ENCODE measurements around the gene WAC. TPM values are rescaled to one million over a fixed set of nuclear protein-coding genes. Genes with fewer than 3 reads are reported as not detected.
A peak's percentile ranks its signal among the peaks of the same experiment; 100 is the strongest.
"Not testable (repeated sequence)": the region's sequence is repeated elsewhere in the genome, so short reads cannot be mapped to it uniquely, and the experiment has no call there.

WAC gene
- total RNA-seq, 1 donor from 2014 or later: 120 TPM

DNA sequence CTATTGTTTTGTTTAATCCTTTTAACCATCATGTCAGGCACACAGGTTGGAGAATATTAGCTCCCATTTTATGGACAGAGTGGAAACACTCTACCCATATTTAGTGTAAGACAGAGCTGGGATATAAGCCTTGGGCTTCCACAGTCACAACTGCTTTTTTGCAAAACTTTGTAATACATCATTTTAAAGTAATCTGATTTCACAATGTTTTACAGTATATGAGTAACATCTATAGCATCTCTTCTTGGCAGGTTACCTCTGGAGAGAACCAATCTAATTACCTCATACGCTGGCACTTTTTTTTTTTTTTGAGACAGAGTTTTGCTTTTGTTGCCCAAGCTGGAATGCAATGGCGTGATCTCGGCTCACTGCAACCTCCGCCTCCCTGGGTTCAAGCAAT lies 12.1 kb upstream of the WAC start:
- intact Hi-C loops (cut with micrococcal nuclease); ATAC-seq; DNase-seq: not testable (repeated sequence)

DNA sequence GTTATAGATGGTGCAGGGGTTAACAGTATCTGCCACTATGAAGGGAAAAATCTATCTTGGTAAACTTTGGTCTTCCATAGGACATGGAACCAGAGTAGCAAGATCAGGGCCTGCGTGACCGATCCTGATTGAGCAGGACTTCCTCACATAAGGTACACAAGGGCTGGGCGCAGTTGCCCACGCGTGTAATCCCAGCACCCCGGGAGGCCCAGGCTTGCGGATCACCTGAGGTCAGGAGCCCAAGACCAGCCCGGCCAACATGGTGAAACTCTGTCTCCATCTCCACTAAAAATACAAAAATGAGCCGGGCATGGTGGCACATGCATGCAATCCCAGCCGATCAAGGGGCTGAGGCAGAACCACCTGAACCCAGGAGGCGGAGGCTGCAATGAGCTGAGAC lies 11.0 kb upstream of the WAC start:
- DNase-seq; ATAC-seq; intact Hi-C loops (cut with micrococcal nuclease): not testable (repeated sequence)

DNA sequence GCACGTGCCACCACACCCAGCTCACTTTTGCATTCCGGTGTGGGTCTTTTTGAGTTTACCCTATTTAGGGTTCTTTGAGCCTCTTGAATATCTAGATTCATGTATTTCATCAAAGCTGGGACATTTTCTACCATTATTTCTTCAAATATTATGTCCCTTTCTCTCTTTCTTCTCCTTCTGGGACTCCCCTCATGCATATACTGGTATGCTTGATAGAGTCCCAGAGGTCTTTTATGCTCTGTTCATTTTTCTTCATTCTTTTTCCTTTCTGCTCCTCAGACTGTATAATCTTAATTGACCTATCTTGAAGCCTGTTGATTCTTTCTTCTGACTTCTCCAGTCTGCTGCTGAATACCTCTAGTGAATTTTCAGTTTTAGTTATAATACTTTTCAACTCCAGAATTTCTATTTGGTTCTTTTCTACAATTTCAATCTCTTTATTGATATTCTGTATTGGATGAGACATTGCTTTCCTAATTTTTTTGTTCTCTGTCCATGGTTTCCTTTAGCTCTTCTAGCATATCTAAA lies 9.1 kb upstream of the WAC start:
- intact Hi-C loops (cut with micrococcal nuclease): no loop called here
- ATAC-seq (no peak), DNase-seq (no peak)

DNA sequence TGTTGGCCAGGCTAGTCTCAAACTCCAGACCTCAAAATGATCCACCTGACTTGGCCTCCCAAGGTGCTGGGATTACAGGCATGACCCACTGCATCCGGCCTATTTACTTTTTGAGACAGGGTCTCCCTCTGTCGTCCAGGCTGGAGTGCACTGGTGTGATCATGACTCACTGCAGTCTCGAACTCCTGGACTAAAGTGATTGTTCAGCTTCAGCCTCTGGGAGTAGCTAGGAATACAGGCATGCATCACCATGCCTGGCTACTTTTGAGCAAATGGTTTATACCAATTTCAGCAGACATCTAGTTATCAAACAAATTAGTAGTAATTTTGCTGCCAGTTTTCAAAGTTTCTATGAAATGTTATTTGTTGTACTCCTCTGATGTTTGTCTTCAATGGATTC lies 2.2 kb upstream of the WAC start:
- ATAC-seq: no peak
- intact Hi-C loops (cut with micrococcal nuclease): no loop called here
- DNase-seq: no peak

DNA sequence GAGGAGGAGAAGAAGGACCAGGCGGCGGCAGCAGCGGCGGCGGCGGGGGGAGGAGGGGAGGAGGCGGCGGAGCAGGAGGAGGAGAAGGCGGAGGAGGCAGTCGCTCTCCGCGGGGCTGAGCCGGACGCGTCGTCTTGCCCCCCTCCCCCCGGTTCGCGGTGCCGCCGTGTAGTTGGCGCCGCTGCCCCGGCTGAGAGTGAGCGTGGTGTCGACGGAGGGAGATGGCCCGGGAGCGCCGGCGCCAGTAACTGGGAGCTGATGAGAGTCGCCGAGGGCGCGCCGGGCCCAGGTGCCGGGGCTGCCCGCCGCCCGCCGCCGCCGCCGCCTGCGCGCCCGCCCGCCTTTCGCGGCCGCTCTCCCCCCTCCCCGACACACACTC lies 257 bp downstream of the WAC start:
- intact Hi-C loops (cut with micrococcal nuclease): no loop called here
- no peak for DNase-seq
- ATAC-seq: no peak

DNA sequence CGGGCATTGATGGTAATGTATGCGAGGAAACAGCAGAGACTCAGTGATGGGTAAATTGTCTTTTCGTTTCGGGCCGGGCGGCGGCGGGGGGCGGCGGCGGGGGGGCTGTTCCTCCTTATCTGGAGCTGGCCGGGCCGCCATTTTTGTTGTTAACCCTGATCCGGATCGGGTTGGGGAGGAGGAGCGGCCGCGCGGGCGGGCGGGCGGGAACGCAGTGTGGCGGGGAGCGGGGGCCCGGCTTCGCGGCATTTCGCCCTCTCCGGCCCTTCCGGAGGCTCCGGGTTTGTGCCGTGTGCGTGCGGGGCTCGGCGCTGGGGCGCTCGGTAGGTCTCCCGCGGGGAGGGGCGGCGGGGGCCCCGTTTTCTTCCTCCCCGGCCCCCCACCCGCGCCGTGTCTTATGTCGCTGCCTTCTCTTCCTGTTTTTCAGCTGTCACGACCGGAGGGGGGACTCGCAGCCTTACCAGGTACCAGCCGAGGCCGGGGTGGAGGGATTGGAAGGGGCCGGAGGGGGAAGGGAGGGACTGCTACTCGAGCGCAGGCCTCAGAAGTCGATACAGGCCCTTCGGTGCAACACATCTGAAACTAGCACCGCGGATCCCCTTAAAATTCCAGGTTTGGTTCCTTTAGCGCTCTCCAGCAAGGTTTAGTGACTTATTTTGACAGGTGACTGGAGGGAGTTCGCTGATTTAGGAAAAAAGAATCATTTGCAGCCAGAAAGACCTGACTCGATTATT lies 820 bp downstream of the WAC start:
- intact Hi-C loops (cut with micrococcal nuclease): no loop called here
- ATAC-seq (peak; percentile 14), DNase-seq (peak; percentile 81)

DNA sequence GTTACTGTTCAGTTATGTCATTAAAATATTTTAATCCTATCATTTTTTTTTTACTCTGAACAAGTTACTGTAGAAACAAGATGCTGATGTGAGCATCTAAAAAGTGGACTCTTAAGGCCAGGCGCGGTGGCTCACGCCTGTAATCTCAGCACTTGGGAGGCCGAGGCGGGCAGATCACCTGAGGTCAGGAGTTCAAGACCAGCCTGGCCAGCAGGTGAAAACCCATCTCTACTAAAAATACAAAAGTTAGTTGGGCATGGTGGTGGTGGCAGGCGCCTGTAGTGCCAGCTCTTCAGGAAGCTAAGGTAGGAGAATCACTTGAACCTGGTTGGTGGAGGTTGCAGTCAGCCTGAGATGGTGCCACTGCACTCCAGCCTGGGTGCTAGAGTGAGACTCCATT lies 2.9 kb downstream of the WAC start:
- intact Hi-C loops (cut with micrococcal nuclease): no loop called here
- no peak for ATAC-seq
- DNase-seq: no peak

DNA sequence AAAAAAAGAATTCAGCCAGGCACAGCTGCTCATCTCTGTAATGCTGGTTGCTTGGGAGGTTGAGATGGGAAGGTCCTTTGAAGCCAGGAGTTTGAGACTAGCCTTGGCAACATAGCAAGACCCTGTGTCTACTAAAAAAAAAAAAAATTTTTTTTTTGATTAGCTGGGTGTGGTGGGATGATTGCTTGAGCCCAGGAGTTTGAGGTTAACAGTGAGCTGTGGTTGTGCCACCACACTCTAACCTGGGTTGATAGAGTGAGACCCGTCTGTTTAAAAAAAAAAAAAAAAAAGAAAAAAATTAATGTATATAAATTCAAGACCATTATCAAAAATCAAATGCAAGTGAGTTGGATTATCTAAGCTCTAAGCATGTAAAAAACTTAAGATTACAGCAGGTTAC lies 5.7 kb downstream of the WAC start:
- intact Hi-C loops (cut with micrococcal nuclease): no loop called here
- DNase-seq (no peak), ATAC-seq (no peak)

DNA sequence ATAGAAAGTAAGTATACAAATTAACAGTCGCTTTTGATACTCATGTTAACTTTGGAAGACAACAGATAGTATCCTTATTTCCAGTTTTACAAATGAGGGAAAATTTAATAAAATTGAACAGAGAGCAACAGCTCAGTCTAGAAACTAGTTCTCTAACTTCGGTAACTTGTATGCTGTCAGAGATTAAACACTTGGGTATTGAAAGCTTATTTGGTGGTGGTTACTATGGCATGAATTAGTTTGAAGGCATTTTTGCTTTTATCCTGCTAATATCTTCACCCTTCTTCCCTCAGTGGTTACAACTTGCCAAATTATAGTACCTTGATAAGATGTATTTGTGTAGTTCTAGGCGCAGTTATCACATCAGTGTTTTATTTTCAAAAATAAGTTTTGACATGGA lies 7.2 kb downstream of the WAC start:
- intact Hi-C loops (cut with micrococcal nuclease): no loop called here
- ATAC-seq (no peak), DNase-seq (no peak)

DNA sequence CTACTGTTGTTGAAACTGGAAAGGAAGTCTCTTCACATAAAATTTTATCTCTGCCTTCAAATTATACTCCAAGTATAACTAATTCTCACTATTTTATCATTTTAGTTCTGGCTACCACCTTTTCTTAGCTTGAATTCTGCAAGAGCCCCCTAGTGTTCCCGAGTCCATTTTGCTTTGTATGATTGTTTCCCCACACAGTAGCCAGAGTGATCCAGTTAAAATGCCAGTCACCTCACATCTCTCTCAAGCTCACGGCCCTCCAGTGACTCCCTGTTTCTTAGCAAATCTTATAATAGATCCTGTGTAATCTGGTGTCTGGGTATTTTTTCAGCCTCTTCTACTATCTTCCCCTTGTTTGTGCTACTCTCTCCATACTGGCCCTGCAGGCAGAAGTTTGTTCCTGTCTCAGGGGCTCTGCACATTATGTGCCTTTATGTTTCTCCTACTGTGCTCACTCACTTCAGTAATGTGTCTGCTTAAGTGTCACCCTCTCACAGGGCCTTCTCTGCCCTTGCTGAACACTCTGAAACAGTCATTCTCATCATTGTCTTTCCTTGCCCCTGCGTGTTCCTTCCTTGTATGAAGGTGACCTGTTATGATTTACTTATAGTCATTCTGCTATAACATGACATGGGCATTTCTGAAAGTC lies 8.9 kb downstream of the WAC start:
- ATAC-seq (peak; percentile 47), DNase-seq (no peak)
- intact Hi-C loops (cut with micrococcal nuclease): no loop called here

DNA sequence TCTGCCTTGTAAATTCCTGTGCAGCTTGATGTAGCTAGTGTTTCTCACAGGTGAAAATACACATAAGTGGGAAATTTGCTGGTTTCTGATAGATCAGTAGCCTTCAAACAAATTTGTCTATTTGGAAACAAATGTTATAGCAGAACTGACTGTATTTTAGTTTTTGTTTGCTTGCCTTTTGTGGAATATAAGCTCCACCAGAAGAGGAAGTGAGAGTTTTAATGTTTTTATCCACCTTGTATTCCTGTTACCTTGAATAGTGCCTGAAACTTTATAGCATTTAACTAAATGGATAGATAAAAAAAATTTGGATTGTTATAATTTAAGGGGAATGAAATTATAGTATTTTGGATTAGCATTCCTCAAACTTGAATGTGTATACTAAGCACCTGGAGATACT lies 9.8 kb downstream of the WAC start:
- intact Hi-C loops (cut with micrococcal nuclease): no loop called here
- ATAC-seq (no peak), DNase-seq (no peak)

DNA sequence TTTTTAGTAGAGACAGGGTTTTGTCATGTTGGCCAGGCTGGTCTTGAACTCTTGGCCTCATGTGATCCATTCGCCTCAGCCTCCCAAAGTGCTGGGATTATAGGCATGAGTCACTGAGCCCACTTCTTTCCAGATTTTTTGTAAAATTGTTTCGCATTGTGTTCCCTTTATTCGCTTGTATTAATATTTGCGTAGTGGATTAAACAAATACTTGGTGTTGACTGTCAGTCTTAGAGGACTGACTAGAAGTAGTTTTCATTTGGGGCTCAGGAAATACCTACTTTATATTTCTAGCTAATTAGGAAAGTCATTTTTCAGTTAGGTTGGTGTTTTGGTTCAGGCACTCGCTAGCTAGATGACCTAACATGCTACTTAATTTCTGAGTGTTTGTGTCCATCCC lies 11.1 kb downstream of the WAC start:
- DNase-seq (no peak), ATAC-seq (no peak)
- intact Hi-C loops (cut with micrococcal nuclease): no loop called here

DNA sequence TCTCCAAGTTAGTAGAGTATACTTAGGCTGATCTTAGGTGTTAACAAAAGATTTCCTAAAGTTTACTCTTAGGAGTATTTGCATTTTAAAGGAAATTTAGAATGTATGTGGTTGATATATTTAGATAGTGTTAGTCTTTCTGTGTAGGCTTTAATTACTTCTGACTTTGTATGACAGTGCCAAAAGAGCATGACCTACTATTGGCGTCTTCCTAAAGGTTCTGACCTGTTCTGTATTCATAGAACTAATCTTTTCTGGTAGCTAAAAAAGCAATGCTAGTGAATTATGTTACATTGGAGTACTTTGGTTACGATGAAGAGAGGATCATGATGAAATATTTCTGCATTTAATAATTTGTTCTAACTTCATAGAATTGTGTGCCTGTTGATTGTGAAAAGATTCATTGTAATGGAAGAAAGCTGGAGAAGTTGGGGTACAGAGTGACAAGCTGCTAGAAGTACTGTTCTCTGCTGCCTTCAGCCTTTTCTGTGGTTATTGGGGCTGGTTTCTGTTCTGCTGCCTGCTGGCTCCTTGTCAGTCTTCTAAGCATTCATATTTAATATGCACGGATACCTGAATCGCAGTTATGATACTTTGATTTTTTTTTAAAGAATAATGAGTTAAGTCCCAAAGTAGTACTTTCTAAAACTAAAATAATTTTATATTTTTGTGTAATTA lies 13.2 kb downstream of the WAC start:
- ATAC-seq: peak; percentile 19
- no peak for DNase-seq
- intact Hi-C loops (cut with micrococcal nuclease): no loop called here

DNA sequence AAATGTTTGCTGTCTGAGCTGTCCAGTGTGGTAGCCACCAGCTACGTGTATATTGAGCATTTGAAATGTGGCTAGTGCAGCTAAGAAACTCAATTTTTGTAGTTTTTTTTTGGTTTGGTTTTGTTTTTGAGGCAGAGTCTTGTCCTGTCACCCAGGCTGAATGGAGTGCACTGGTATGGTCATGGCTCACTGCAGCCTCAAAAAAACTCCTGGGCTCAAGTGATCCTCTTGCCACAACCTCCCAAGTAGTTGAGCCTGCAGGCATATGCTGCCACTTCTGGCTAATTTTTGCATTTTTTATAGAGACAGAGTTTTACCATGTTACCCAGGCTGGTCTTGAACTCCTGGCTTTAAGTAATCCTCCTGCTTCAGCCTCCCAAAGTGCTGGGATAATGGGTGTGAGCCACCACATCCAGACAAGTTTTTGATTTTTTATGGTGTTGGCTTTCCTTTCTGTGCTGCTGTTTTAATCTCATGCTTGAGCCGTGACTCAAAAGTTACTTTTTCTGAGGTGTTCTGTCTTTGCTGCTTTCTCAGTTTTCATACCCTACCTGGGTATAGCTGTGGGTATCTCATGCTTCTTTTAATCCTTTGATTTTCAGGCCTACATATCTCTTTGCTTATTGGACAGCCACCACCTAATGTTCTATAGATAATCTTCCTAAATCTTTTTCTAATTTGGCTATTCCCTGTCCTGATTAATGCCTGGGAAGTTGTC lies 16.0 kb downstream of the WAC start:
- intact Hi-C loops (cut with micrococcal nuclease): no loop called here
- DNase-seq (no peak), ATAC-seq (no peak)

DNA sequence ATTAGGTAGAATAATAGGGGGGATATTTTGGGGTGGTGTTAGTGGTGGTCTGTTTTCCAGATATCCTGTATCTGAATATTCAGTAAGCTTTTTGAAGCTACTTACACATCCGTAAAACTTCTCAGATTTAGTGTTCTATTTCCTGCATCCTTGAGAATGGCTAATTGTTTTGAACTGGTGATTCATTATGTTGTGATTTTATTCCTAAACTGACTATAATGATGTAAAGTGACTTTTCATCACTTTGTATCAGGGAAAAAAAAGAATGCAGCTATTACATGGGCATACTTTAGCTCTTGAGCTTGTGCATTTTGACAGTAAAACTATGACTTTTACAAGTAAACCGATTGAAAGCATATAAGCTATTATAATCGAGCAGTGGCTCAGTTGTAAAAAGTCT lies 18.2 kb downstream of the WAC start:
- DNase-seq (no peak), ATAC-seq (no peak)
- intact Hi-C loops (cut with micrococcal nuclease): no loop called here

DNA sequence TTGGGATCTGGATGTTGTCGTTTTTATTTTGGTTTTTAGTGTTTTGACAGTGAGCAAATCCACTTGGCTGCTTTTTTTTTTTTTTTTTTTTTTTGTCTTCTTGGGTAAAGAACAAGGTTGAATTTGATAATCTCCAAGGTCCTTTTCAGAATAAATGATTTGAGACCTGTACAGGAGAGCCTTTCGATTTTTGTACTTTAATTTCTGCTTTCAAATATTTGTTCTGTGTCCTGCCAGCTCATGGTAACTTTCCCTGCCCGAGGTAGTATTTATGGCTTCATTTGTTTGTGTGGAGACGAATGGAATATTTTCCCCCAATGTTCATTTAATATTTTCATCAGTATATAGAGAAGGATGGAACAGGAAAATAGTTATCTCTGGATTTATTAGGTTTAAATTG lies 19.9 kb downstream of the WAC start:
- DNase-seq: no peak
- intact Hi-C loops (cut with micrococcal nuclease): no loop called here
- no peak for ATAC-seq

DNA sequence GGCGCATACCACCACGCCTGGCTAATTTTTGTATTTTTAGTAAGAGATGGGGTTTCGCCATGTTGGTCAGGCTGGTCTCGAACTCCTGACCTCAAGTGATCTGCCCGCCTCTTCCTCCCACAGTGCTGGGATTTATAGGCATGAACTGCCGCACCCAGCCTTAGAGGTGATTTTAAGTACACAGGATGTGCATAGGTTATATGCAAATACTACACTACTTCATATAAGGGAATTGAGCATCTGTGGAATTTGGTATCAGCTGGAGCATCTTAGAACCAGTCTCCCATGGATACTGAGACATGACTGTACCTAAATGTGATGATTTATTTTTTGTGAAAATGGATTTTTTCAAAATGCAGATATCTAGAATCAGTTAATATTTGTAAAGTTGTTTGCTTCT lies 21.1 kb downstream of the WAC start:
- DNase-seq (no peak), ATAC-seq (no peak)
- intact Hi-C loops (cut with micrococcal nuclease): no loop called here

DNA sequence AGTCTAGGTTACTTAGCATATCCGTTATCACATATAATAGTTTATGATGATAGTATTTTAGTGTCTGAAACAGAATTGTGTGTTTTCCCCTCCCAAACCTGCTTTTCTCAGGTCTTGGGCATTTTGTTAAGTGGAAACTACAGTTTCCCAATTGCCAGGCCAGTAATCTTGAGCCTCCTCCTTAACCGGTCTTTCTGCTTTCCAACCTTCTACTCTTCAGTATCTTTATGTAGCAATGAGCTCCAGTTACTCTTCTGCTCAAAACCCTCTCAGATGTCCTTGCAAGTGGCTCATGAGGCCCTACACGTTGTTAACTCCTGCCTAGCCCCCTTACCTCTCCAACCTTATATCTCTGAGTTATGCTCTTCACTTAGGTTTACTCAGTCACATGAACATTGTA lies 22.0 kb downstream of the WAC start:
- intact Hi-C loops (cut with micrococcal nuclease): no loop called here
- ATAC-seq: no peak
- DNase-seq: no peak

DNA sequence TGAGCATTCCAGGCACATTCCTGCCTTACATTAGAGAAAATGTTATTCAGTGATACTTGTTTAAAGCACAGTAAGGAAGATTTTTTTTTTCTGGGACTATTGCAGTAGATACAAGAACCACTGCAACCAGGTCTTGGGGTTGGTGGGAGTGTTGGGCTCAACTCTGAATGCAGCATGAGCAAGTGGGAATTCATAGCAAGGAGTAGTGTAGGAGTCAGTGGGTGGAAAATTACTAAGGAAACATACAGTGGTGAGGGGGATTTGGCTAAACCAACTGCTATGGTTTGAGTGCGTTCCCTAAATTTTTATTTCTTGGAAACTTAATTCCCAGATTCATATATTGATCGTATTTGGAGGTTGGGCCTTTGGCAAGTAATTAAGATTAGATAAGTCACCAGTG lies 22.4 kb downstream of the WAC start:
- DNase-seq (no peak), ATAC-seq (no peak)
- intact Hi-C loops (cut with micrococcal nuclease): no loop called here

DNA sequence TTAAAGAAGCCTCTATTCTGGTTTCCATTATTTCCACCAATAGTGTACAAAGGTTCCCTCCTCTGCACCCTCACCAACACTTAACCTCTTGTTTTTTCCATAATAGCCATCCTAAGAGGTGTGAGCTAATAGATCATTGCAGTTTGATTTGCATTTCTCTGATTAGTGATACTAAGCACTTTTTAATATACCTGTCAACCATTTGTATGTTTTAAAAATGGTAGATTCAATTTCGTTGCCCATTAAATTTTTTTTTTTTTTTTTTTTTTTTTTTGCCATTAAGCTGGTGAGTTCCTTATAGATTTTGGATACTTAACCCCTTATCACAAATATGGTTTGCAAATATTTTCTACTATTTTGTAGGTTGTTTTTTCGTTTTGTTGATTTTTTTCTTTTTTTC lies 23.2 kb downstream of the WAC start:
- DNase-seq: no peak
- intact Hi-C loops (cut with micrococcal nuclease): no loop called here
- ATAC-seq: no peak

Data from left ventricle myocardium superior (tissue), 1 donor.